GM12878 (cell line): ENCODE data around the gene ZNF165. TPM values are rescaled to one million over a fixed set of nuclear protein-coding genes. Genes with fewer than 3 reads are reported as not detected.

ENCODE experiments used
- E2F8 ChIP-seq: fragments of 450-650 bp; IDR thresholded peaks from 2 replicates; pipeline ENCODE4 v1.6.1; 2018; ENCODE audit warnings: mild to moderate bottlenecking, low read depth, moderate library complexity; ENCODE audit not compliant: partially characterized antibody
- ETV6 ChIP-seq, 2 experiments: fragments of 450-650 bp in 1 of 2; IDR thresholded peaks in 1 of 2; conservative IDR thresholded peaks in 1 of 2; 2 replicates each; pipeline ENCODE4 v1.6.1; 2014; ENCODE audit warnings: antibody characterized with exemption in 1 of 2, borderline replicate concordance in 1 of 2, low read depth in 1 of 2, mild to moderate bottlenecking in 1 of 2, moderate library complexity in 1 of 2
- GATAD2B ChIP-seq: fragments of 450-650 bp; conservative IDR thresholded peaks from 2 replicates; pipeline ENCODE4 v1.6.1; 2017; ENCODE audit warnings: low read depth, mild to moderate bottlenecking, moderate library complexity
- HDAC6 ChIP-seq: fragments of 200-600 bp; sonication (generic); IDR thresholded peaks from one replicate; pipeline ENCODE4 v1.8.0; 2017; ENCODE audit warnings: antibody characterized with exemption; ENCODE audit not compliant: unreplicated experiment
- IKZF1 ChIP-seq: fragments of 450-650 bp; conservative IDR thresholded peaks from 2 replicates; pipeline ENCODE4 v1.6.1; 2017; ENCODE audit warnings: antibody characterized with exemption, mild to moderate bottlenecking
- KAT2A ChIP-seq: conservative IDR thresholded peaks from 2 replicates; pipeline ENCODE4 v1.6.1; 2011; ENCODE audit warnings: low read depth, low read length; ENCODE audit not compliant: control insufficient read depth
- KDM1A ChIP-seq: fragments of 200-600 bp; sonication (generic); IDR thresholded peaks from 2 replicates; pipeline ENCODE4 v1.6.1; 2016; ENCODE audit warnings: borderline replicate concordance
- RELA ChIP-seq: fragments of 450-650 bp; IDR thresholded peaks from 2 replicates; pipeline ENCODE4 v1.8.0; 2014; ENCODE audit warnings: borderline replicate concordance; ENCODE audit not compliant: partially characterized antibody
- REST ChIP-seq: IDR thresholded peaks from 2 replicates; pipeline ENCODE4 v1.6.1; 2012; ENCODE audit warnings: mild to moderate bottlenecking, low read depth, low read length
- SREBF1 ChIP-seq: IDR thresholded peaks from 2 replicates; pipeline ENCODE4 v1.6.1; 2012; ENCODE audit warnings: mild to moderate bottlenecking, low read length
- TARDBP ChIP-seq: IDR thresholded peaks from 2 replicates; pipeline ENCODE4 v1.6.1; 2016; ENCODE audit warnings: borderline replicate concordance
- TBL1XR1 ChIP-seq: IDR thresholded peaks from 2 replicates; pipeline ENCODE4 v1.6.1; 2012; ENCODE audit warnings: low read depth, low read length, improper control_type of control experiment
- ZBTB33 ChIP-seq: fragments of 450-650 bp; IDR thresholded peaks from 2 replicates; pipeline ENCODE4 v1.6.1; 2017; ENCODE audit warnings: mild to moderate bottlenecking
- ZNF207 ChIP-seq: fragments of 450-650 bp; IDR thresholded peaks from 2 replicates; pipeline ENCODE4 v1.6.1; 2014; ENCODE audit warnings: antibody characterized with exemption, mild to moderate bottlenecking, borderline replicate concordance
- ZNF687 ChIP-seq: fragments of 450-650 bp; IDR thresholded peaks from 2 replicates; pipeline ENCODE4 v1.6.1; 2017; ENCODE audit warnings: mild to moderate bottlenecking, moderate library complexity
- ZSCAN29 ChIP-seq: fragments of 450-650 bp; IDR thresholded peaks from 2 replicates; pipeline ENCODE4 v1.6.1; 2017; ENCODE audit warnings: mild to moderate bottlenecking, moderate library complexity
- polyA plus RNA-seq, 11 experiments: library from polyadenylated mRNA; depleted of rRNA in 4 of 11; unstranded in 6 of 11; stranded (reverse) in 5 of 11; fragments of >200 nt; fragmentation: Nextera tagmentation in 4 of 11; fragmentation: Illumina TruSeq in 1 of 11; extraction: Ambion mirVana in 4 of 11; extraction: Trizol in 1 of 11; gene quantifications; 1 replicate in 1 of 11; 2 replicates in 10 of 11; pipeline versions ENCODE4 v1.2.1 to v1.2.3, GENCODE V29; 2011 to 2016; ENCODE audit warnings: inconsistent platforms in 2 of 11, missing spikeins in 2 of 11, low read depth in 1 of 11
- total RNA-seq, 4 experiments: library from RNA; depleted of rRNA in 3 of 4; stranded (reverse); fragments of >200 nt in 3 of 4; fragmentation: Illumina TruSeq in 1 of 4; extraction: Trizol in 1 of 4; gene quantifications; 2 replicates each; pipeline versions ENCODE4 v1.2.1 to v1.2.3, GENCODE V29; 2013 to 2021

The ZNF165 gene
- total and polyA plus RNA-seq, 10 of the 15 experiments (the other 5 are each of a cell fraction or from before 2014, with no cell fraction given) = 1.1 to 5.0 (median 2.9) TPM

GRCh38 chr6:28080631-28081485 is 490 bp downstream of the ZNF165 start (continued):
- TF ChIP-seq ZBTB33 (0 out of 2 replicates have a peak, but pooled peaks have one; percentile 13), ETV6 (conservative IDR thresholded peaks at IDR 0.05 in 1 of 2, IDR thresholded peaks at IDR 0.05 in 1 of 2; ENCODE audit: borderline replicate concordance in 1 of 2, low read depth in 1 of 2) (peak in 1 of 2 experiments; percentile 32; a peak in 1 of 4 replicates), TARDBP (peak; percentile 91), SREBF1 (peak; percentile 69), ZNF207 (peak; percentile 82; the same call in 1 of the 2 replicates), RELA (peak; percentile 72), REST (0 out of 2 replicates have a peak, but pooled peaks have one; percentile 25), HDAC6 (no peak), TBL1XR1 (peak; percentile 89), ZNF687 (peak; percentile 26; the same call in 1 of the 2 replicates), IKZF1 (peak; percentile 96), GATAD2B (peak; percentile 82), ZSCAN29 (peak; percentile 70), KAT2A (no peak), E2F8 (peak; percentile 97), KDM1A (no peak)
